HepG2 (cell line): ENCODE results near the gene DLG2. TPM values are rescaled to one million over a fixed set of nuclear protein-coding genes. Genes with fewer than 3 reads are reported as not detected.

Experiments
- ATAC-seq: fragments of 200-7000 bp; cut with Tn5 transposase; 3 replicates; pipeline ENCODE4 v1.9.1; 2020; ENCODE audit warnings: mild to moderate bottlenecking, moderate library complexity
- BruUV-seq: library from RNA; stranded (reverse); fragments of 400-500 nt; replicated peaks from 2 replicates; lab custom pipeline; 2021; lab: Mats Ljungman, UMichigan
- CTCF ChIA-PET: fragments of 300-600 bp; formaldehyde crosslinking; extraction: SDS; loops from one replicate; lab custom pipeline; 2021; ENCODE audit warnings: low total read pairs, inconsistent platforms, low intra/inter-chr PET ratio; lab: Yijun Ruan, JAX
- POLR2A ChIA-PET: fragments of 350-600 bp; sonication (Branson Sonifier 250); formaldehyde crosslinking; loops from one replicate; lab custom pipeline; 2020; ENCODE audit warnings: antibody characterized with exemption, inconsistent platforms; lab: Yijun Ruan, JAX
- DNase-seq: peaks from one replicate; pipeline ENCODE4 v3.0.0-alpha.2; 2015; ENCODE audit warnings: low spot score
- FAIRE-seq: peaks from 3 replicates; lab custom pipeline; 2011; peaks lifted over from hg19 to GRCh38; lab: Jason Lieb, UNC
- H2AFZ ChIP-seq: one replicate; pipeline ENCODE4 v1.6.1; 2011; ENCODE audit warnings: low read length, inconsistent platforms
- H3K27ac ChIP-seq: fragments of 300-600 bp; 3 replicates; pipeline ENCODE4 v1.8.0; 2011; ENCODE audit warnings: mixed run types, mild to moderate bottlenecking, mixed read lengths, low read length, inconsistent platforms; ENCODE audit not compliant: insufficient read depth; ENCODE audit errors: extremely low read length
- H3K27me3 ChIP-seq, 2 experiments: fragments of 200-600 bp in 1 of 2; 2 replicates in 1 of 2; 3 replicates in 1 of 2; pipeline versions ENCODE4 v1.6.0 to v1.8.0; 2011; ENCODE audit warnings: low read length in 2 of 2, mild to moderate bottlenecking in 2 of 2, moderate library complexity in 2 of 2, inconsistent platforms in 1 of 2; ENCODE audit not compliant: insufficient read depth in 2 of 2, control insufficient read depth in 1 of 2
- H3K36me3 ChIP-seq, 2 experiments: fragments of 200-600 bp in 1 of 2; replicated peaks in 1 of 2; 2 replicates in 1 of 2; 3 replicates in 1 of 2; pipeline versions ENCODE4 v1.5.1 to v1.8.0; 2011; ENCODE audit warnings: low read length in 2 of 2, inconsistent platforms in 1 of 2; ENCODE audit not compliant: insufficient read depth in 2 of 2, control insufficient read depth in 1 of 2
- H3K4me1 ChIP-seq: 2 replicates; pipeline ENCODE4 v1.5.1; 2012; ENCODE audit warnings: low read length, inconsistent platforms; ENCODE audit not compliant: insufficient read depth
- H3K4me2 ChIP-seq: 2 replicates; pipeline ENCODE4 v1.6.0; 2011; ENCODE audit warnings: low read depth, low read length, inconsistent platforms
- H3K4me3 ChIP-seq, 3 experiments: fragments of 200-600 bp in 1 of 3; sonication (generic), shearing (Covaris generic) in 1 of 3; replicated peaks in 1 of 3; 2 replicates each; pipeline ENCODE4 v1.5.1; 2011 to 2016; ENCODE audit warnings: low read length in 3 of 3, inconsistent platforms in 2 of 3, low read depth in 2 of 3, mild to moderate bottlenecking in 2 of 3, control low read depth in 1 of 3, mixed read lengths in 1 of 3; ENCODE audit not compliant: insufficient read depth in 1 of 3
- H3K79me2 ChIP-seq: one replicate; pipeline ENCODE4 v1.6.1; 2011; ENCODE audit warnings: low read length, inconsistent platforms; ENCODE audit not compliant: insufficient read depth
- H3K9ac ChIP-seq: 2 replicates; pipeline ENCODE4 v1.6.0; 2011; ENCODE audit warnings: mild to moderate bottlenecking, low read depth, low read length, inconsistent platforms; ENCODE audit not compliant: insufficient read depth
- H3K9me3 ChIP-seq: 2 replicates; pipeline ENCODE4 v1.5.1; 2012; ENCODE audit warnings: mild to moderate bottlenecking, low read length
- H4K20me1 ChIP-seq: 2 replicates; pipeline ENCODE4 v1.6.0; 2011; ENCODE audit warnings: inconsistent platforms, mild to moderate bottlenecking, low read length, moderate library complexity; ENCODE audit not compliant: insufficient read depth
- E2F5 ChIP-seq: sonication (generic); formaldehyde crosslinking; conservative IDR thresholded peaks from 2 replicates; pipeline ENCODE4 v1.4.0; 2020; ENCODE audit warnings: missing genetic modification reagents
- EZH2 ChIP-seq: conservative IDR thresholded peaks from 2 replicates; pipeline ENCODE4 v1.6.1; 2012; ENCODE audit warnings: mild to moderate bottlenecking, low read depth, low read length, moderate library complexity
- HNF1B ChIP-seq: sonication (generic); formaldehyde crosslinking; IDR thresholded peaks from 2 replicates; pipeline ENCODE4 v1.5.1; 2020; ENCODE audit warnings: mild to moderate bottlenecking, moderate library complexity, missing genetic modification reagents
- HNRNPL ChIP-seq: fragments of 200-400 bp; formaldehyde crosslinking; IDR thresholded peaks from 2 replicates; pipeline ENCODE4 v1.6.1; 2017; ENCODE audit warnings: mild to moderate bottlenecking, low read depth, low read length
- IKZF1 ChIP-seq: fragments of 450-650 bp; IDR thresholded peaks from 2 replicates; pipeline ENCODE4 v1.7.1; 2016
- KDM4B ChIP-seq: sonication (generic); formaldehyde crosslinking; IDR thresholded peaks from 2 replicates; pipeline ENCODE4 v1.4.0; 2020; ENCODE audit warnings: missing genetic modification reagents
- MED13 ChIP-seq: sonication (generic); formaldehyde crosslinking; IDR thresholded peaks from 2 replicates; pipeline ENCODE4 v1.5.0; 2020; ENCODE audit warnings: missing genetic modification reagents
- NFE2L1 ChIP-seq: sonication (generic); formaldehyde crosslinking; IDR thresholded peaks from 2 replicates; pipeline ENCODE4 v1.4.0; 2020; ENCODE audit warnings: missing genetic modification reagents, mild to moderate bottlenecking, borderline replicate concordance
- NFKB2 ChIP-seq: sonication (generic); formaldehyde crosslinking; IDR thresholded peaks from 2 replicates; pipeline ENCODE4 v1.4.0; 2020; ENCODE audit warnings: missing genetic modification reagents, borderline replicate concordance
- PBX2 ChIP-seq: IDR thresholded peaks from 2 replicates; pipeline ENCODE4 v1.6.1; 2016; ENCODE audit warnings: control low read depth
- PHF21A ChIP-seq: sonication (generic); formaldehyde crosslinking; IDR thresholded peaks from 2 replicates; pipeline ENCODE4 v1.5.0; 2020; ENCODE audit warnings: mild to moderate bottlenecking, missing genetic modification reagents
- PRDM10 ChIP-seq: sonication (generic); formaldehyde crosslinking; IDR thresholded peaks from 2 replicates; pipeline ENCODE4 v1.4.0; 2020; ENCODE audit warnings: low read depth, missing genetic modification reagents
- STAG1 ChIP-seq: sonication (generic); formaldehyde crosslinking; IDR thresholded peaks from 2 replicates; pipeline ENCODE4 v1.4.0; 2020; ENCODE audit warnings: missing genetic modification reagents
- TFAP4 ChIP-seq: sonication (generic); IDR thresholded peaks from 2 replicates; pipeline ENCODE4 v1.6.1; 2016; ENCODE audit warnings: low read depth, borderline replicate concordance
- WIZ ChIP-seq: sonication (generic); formaldehyde crosslinking; IDR thresholded peaks from 2 replicates; pipeline ENCODE4 v1.5.1; 2020; ENCODE audit warnings: mild to moderate bottlenecking, missing genetic modification reagents
- ZNF552 ChIP-seq: sonication (generic); formaldehyde crosslinking; IDR thresholded peaks from 2 replicates; pipeline ENCODE4 v1.9.0; 2022; ENCODE audit warnings: missing genetic modification reagents, mild to moderate bottlenecking, borderline replicate concordance
- ZNF576 ChIP-seq: sonication (generic); formaldehyde crosslinking; IDR thresholded peaks from 2 replicates; pipeline ENCODE4 v1.4.0; 2020; ENCODE audit warnings: mild to moderate bottlenecking, missing genetic modification reagents
- ZNF746 ChIP-seq: sonication (generic); formaldehyde crosslinking; IDR thresholded peaks from 2 replicates; pipeline ENCODE4 v1.8.0; 2022; ENCODE audit warnings: mild to moderate bottlenecking, missing genetic modification reagents
- WGBS: methylation state at CpG from one replicate; pipeline ENCODE4 v1.1.6; 2017; ENCODE audit warnings: low lambda C conversion rate; 5-methylcytosine and 5-hydroxymethylcytosine counted together
- in situ Hi-C: cut with HindIII; loops from 2 replicates; pipeline ENCODE4 v1.10.0; 2017; ENCODE audit warnings: low pct_unique_long_range_greater_than_20kb; ENCODE audit not compliant: extremely low pct_ligation_motif_present
- intact Hi-C: fragments of 100-400 bp; cut with micrococcal nuclease; formaldehyde crosslinking; loops from one replicate; pipeline ENCODE4 v1.10.0; 2022; ENCODE audit not compliant: unreplicated experiment
- polyA plus RNA-seq, 8 experiments: library from polyadenylated mRNA; depleted of rRNA in 3 of 8; stranded (reverse) in 7 of 8; unstranded in 1 of 8; fragments of >200 nt; fragmentation: Illumina TruSeq in 4 of 8; extraction: Trizol in 4 of 8; gene quantifications; 2 replicates each; pipeline versions ENCODE4 v1.2.1 to v1.2.3, GENCODE V29; 2011 to 2016; ENCODE audit warnings: low read depth in 4 of 8, missing spikeins in 1 of 8, mixed read lengths in 1 of 8; ENCODE audit not compliant: insufficient read depth in 1 of 8
- total RNA-seq, 5 experiments: library from RNA; depleted of rRNA; stranded (reverse); fragments of >200 nt; fragmentation: Illumina TruSeq; extraction: Trizol; gene quantifications; 2 replicates each; pipeline ENCODE4 v1.2.3, GENCODE V29; 2016; ENCODE audit warnings: low read depth in 1 of 5

Gene DLG2
- total and polyA plus RNA-seq, 2 of the 13 experiments (the other 11 are each of a cell fraction or from before 2014, with no cell fraction given) = 0.46 to 1.0 TPM

- no peak for FAIRE-seq
- Histone ChIP-seq H3K4me3 (no peak overlapping the region), H3K36me3 (no peaks in the 10 kb centered on the region), H3K9me3 (no peaks in the 10 kb centered on the region), H2AFZ (no peak overlapping the region), H4K20me1 (no peaks in the 10 kb centered on the region), H3K4me2 (no peak overlapping the region), H3K4me1 (no peaks in the 10 kb centered on the region), H3K27ac (no peak overlapping the region), H3K9ac (no peak overlapping the region), H3K79me2 (no peaks in the 10 kb centered on the region), H3K27me3 (no peaks in the 10 kb centered on the region)
- ATAC-seq = no peak
- DNase-seq = no peak
- BruUV-seq = no TSS peak
- TF ChIP-seq TFAP4 (no peak), NFKB2 (no peak), EZH2 (no peak), HNF1B (CRISPR knock-in tag) (no peak), HNRNPL (no peak), PBX2 (CRISPR knock-in tag) (no peak), STAG1 (CRISPR knock-in tag) (no peak), PRDM10 (CRISPR knock-in tag) (no peak), IKZF1 (no peak), E2F5 (CRISPR knock-in tag) (no peak), KDM4B (CRISPR knock-in tag) (no peak), ZNF746 (no peak), ZNF576 (CRISPR knock-in tag) (no peak), ZNF552 (CRISPR knock-in tag) (no peak), WIZ (no peak), PHF21A (CRISPR knock-in tag) (no peak), NFE2L1 (no peak), MED13 (CRISPR knock-in tag) (no peak)
- CTCF ChIA-PET = no interaction called here
- in situ Hi-C loops = no loop called here
- 0% methylated on average over 2 of the region's 2 CpGs for WGBS
- intact Hi-C loops = no loop called here
- POLR2A ChIA-PET = no interaction called here
Observed at GRCh38 chr11:85276332-85276731, 350.8 kb downstream of the DLG2 start.
